ENCODE data around the gene SCFD2. TPM values are rescaled to one million over a fixed set of nuclear protein-coding genes. Genes with fewer than 3 reads are reported as not detected.
A peak's percentile ranks its signal among the peaks of the same experiment; 100 is the strongest.

Gene SCFD2
- total and polyA plus RNA-seq, 8 donors: 4.0 to 13.5 (median 8.9) TPM

DNA sequence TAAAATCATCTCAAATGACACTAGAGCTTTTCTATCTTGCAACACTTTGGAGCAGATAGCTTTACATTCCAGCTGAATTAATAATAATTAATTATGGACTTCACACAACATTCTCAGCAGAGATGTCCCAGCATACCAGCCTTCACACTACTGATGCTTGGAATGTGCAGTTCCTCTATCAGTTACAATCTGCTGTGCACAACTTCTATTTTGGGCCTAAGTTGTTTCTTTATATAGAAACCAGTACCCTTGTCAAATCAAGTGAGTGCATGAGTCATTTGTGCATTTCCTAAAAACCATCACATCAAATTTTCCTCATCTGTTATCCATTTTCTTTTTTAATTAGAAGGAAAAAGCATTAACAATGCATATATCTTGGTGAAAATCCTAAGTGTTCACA lies 512.5 kb downstream of the SCFD2 start:
- FAIRE-seq: no peak

DNA sequence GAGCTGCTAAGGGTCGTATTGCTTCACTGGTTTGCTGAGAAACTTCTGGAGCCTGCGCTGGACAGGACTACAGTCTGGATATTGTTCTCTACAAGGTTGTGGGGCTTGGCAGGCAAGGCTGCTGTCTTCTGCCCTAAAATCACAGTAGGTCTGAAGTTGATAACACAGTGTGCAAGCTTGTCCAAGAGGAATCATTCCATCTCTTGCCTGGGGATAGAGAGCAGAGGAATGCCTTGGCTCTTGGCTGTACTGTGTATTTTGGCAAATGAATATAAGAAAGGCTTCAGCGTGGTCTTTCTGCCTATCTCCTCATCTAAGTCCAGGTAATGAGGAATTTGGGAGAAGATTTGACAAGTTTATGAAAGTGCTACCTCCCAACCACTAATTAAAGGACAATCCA lies 513.1 kb downstream of the SCFD2 start:
- Histone ChIP-seq H3K27ac (no peak overlapping the region), H3K27me3 (no peaks in the 10 kb centered on the region), H3K9me3 (no peaks in the 10 kb centered on the region), H3K4me3 (no peak overlapping the region), H3K36me3 (no peaks in the 10 kb centered on the region), H3K4me1 (peaks cover 0 to 8% (median 0%) of the 10 kb centered on the region in 3 donors)
- DNase-seq: no peak
- no peak for ATAC-seq
- TF ChIP-seq, protein P1, sequence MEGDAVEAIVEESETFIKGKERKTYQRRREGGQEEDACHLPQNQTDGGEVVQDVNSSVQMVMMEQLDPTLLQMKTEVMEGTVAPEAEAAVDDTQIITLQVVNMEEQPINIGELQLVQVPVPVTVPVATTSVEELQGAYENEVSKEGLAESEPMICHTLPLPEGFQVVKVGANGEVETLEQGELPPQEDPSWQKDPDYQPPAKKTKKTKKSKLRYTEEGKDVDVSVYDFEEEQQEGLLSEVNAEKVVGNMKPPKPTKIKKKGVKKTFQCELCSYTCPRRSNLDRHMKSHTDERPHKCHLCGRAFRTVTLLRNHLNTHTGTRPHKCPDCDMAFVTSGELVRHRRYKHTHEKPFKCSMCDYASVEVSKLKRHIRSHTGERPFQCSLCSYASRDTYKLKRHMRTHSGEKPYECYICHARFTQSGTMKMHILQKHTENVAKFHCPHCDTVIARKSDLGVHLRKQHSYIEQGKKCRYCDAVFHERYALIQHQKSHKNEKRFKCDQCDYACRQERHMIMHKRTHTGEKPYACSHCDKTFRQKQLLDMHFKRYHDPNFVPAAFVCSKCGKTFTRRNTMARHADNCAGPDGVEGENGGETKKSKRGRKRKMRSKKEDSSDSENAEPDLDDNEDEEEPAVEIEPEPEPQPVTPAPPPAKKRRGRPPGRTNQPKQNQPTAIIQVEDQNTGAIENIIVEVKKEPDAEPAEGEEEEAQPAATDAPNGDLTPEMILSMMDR (IDR thresholded peaks at IDR 0.05): no peak
- intact Hi-C loops (cut with DNase I): no loop called here
- FAIRE-seq: no peak
- WGBS, 2 donors: 66 to 86% methylated on average over 3 of the region's 3 CpGs

More for the DNA sequence above, 512.5 kb downstream of the SCFD2 start:
- DNase-seq (no peak), ATAC-seq (peak in 1 of 4 donors; percentile 45)
- H3K9me3 ChIP-seq: no peaks in the 10 kb centered on the region
- H3K27me3 ChIP-seq: no peaks in the 10 kb centered on the region
- intact Hi-C loops (cut with DNase I): no loop called here
- H3K4me1 ChIP-seq: peaks cover 0 to 2% (median 0%) of the 10 kb centered on the region in 3 donors
- TF ChIP-seq, protein P1 (IDR thresholded peaks at IDR 0.05): no peak
- H3K27ac ChIP-seq: no peak overlapping the region
- H3K4me3 ChIP-seq: no peak overlapping the region
- no peaks in the 10 kb centered on the region for H3K36me3 ChIP-seq

DNA sequence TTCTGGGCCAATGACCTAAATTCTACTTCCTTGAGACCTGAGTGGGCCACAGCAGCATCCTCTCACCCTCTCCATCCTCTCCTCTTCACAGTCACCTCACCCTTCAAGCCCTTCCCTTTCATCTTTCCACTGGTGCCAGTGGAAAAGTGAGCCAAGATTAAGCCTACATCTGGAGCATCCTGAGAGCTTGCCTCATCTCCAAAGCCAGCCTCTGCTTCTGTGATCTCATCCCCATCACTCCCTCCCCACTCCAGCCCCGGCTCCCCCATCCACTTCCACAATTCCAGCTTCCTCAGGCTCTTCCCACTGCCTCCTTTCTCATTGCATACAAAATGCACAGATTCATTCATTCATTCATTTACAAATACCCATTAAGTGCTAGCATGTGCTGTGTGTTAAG lies 513.8 kb downstream of the SCFD2 start:
- FAIRE-seq (no peak), ATAC-seq (no peak), DNase-seq (no peak)
- Histone ChIP-seq H3K4me3 (no peak overlapping the region), H3K27ac (no peak overlapping the region), H3K4me1 (peaks cover 0 to 9% (median 0%) of the 10 kb centered on the region in 3 donors), H3K9me3 (no peaks in the 10 kb centered on the region), H3K27me3 (no peaks in the 10 kb centered on the region), H3K36me3 (no peaks in the 10 kb centered on the region)
- WGBS, 2 donors: 77 to 87% methylated on average over 1 of the region's 1 CpG
- intact Hi-C loops (cut with DNase I): no loop called here
- TF ChIP-seq, protein P1 (IDR thresholded peaks at IDR 0.05): no peak

DNA sequence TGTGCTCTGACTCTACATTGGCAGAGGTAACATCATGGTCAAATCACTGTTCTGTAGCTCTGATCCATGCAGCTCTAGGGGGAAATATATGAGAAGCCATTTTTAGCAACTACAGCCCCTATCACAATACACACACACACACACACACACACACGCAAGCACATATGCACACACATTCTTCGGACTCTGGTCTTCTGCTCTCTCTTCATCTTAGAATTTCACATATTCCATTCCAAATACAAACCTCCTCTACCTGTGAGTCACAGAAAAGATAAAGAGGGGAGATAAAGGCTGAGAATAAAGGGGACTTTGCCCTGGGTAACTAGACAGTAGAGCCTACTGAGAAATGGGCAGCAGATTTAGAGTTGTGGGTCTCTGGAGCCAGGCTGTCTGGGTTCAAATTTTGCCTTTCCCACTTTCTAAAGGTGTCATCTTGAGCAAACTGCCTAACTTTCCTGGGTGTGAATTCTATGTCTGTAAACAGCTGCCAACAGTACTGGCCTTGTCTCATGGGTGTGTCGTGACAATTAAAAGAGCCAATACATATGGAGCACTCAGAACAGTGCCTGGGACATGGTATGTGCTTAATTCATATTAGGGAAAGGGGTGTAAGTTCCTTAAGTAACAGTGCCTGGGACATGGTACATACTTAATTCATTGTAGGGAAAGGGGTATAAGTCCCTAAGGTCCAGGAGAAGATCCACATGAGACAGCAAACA lies 515.3 kb downstream of the SCFD2 start:
- no peak overlapping the region for H3K27ac ChIP-seq
- TF ChIP-seq, protein P1 (IDR thresholded peaks at IDR 0.05): no peak
- no peak for DNase-seq
- no peak overlapping the region for H3K4me3 ChIP-seq
- ATAC-seq: peak in 1 of 4 donors; percentile 15
- intact Hi-C loops (cut with DNase I): no loop called here
- peaks cover 0 to 9% (median 0%) of the 10 kb centered on the region in 3 donors for H3K4me1 ChIP-seq
- H3K36me3 ChIP-seq: no peaks in the 10 kb centered on the region
- no peaks in the 10 kb centered on the region for H3K9me3 ChIP-seq
- H3K27me3 ChIP-seq: no peaks in the 10 kb centered on the region
- WGBS, 2 donors: 59 to 70% methylated on average over 3 of the region's 3 CpGs
- FAIRE-seq: no peak

DNA sequence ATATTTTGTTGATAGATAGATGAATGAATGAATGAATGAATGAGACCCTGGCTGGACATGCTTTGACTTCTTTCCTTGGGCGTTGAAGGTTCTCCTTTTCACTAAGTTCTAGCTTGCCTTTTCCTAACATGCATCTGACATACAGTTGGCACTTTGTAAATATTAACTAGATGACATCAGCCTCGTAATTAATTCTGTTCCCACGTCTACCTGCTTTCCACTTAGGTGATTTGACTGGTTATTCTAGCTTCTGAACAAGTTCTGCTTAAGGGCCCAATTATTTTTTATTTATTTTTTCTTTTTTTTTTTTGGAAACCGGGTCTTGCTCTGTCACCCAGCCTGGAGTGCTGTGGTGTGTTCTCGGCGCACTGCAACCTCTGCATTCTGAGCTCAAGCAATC lies 517.6 kb downstream of the SCFD2 start:
- intact Hi-C loops (cut with DNase I): no loop called here
- no peak for FAIRE-seq
- peak; percentile 87 to 91 (median 90) for ATAC-seq
- TF ChIP-seq, protein P1 (IDR thresholded peaks at IDR 0.05): no peak
- Histone ChIP-seq H3K4me1 (peaks cover 0 to 9% (median 0%) of the 10 kb centered on the region in 3 donors), H3K27me3 (no peaks in the 10 kb centered on the region), H3K27ac (peak overlapping the region in 3 of 4 donors; percentile 6 to 66 (median 11)), H3K4me3 (no peak overlapping the region), H3K36me3 (no peaks in the 10 kb centered on the region), H3K9me3 (no peaks in the 10 kb centered on the region)
- 26 to 38% methylated on average over 6 of the region's 6 CpGs for WGBS, 2 donors
- no peak for DNase-seq
